SU-DHL-6 (cell line): ENCODE data around the gene STK32B.

Experiments
- CTCF ChIP-seq: fragments of 200-600 bp; sonication (generic); IDR thresholded peaks from one replicate; pipeline ENCODE4 v1.5.1; 2017; ENCODE audit warnings: antibody characterized with exemption, mild to moderate bottlenecking, low read length, moderate library complexity; ENCODE audit not compliant: insufficient read depth, poor library complexity, severe bottlenecking
- EZH2phosphoT487 ChIP-seq: fragments of 200-600 bp; sonication (generic), shearing (Covaris generic); conservative IDR thresholded peaks from 2 replicates; pipeline ENCODE4 v1.6.1; 2018; ENCODE audit warnings: mild to moderate bottlenecking, antibody characterized with exemption, low read length, moderate library complexity, mixed read lengths

- TF ChIP-seq CTCF, result no peak
- TF ChIP-seq EZH2phosphoT487, result no peak
These were observed 466.1 kb downstream of the STK32B start for GRCh38 chr4:5517372-5517771.
